Activated CD8-positive, alpha-beta memory T cell treated with anti-CD3 and anti-CD28 coated beads, Interleukin-2, amount 10 ng/mL, durations not matched to agents 7 days and 5 days (primary cell): ENCODE results near the gene XPNPEP1. TPM values are rescaled to one million over a fixed set of nuclear protein-coding genes. Genes with fewer than 3 reads are reported as not detected.

ENCODE experiments used
- ATAC-seq: fragments of 150-1000 bp; cut with Tn5 transposase; one replicate; pipeline ENCODE4 v1.10.0; 2021; ENCODE audit warnings: moderate library complexity
- CTCF ChIA-PET: fragments of 350-600 bp; sonication (Branson Sonifier 250); formaldehyde crosslinking; loops from one replicate; lab custom pipeline; 2021; ENCODE audit warnings: antibody characterized with exemption; lab: Charles Lee
- DNase-seq: peaks from one replicate; pipeline ENCODE4 v3.0.0-alpha.2; 2020
- H3K27ac Mint-ChIP-seq: one replicate; pipeline ENCODE4 v1.8.0; 2021; ENCODE audit warnings: mild to moderate bottlenecking, mixed read lengths
- H3K27me3 Mint-ChIP-seq: one replicate; pipeline ENCODE4 v1.8.0; 2021; ENCODE audit warnings: mixed read lengths
- H3K36me3 Mint-ChIP-seq: one replicate; pipeline ENCODE4 v1.8.0; 2021; ENCODE audit warnings: mild to moderate bottlenecking, mixed read lengths
- H3K4me1 Mint-ChIP-seq: one replicate; pipeline ENCODE4 v1.8.0; 2021; ENCODE audit warnings: mixed read lengths
- H3K4me3 Mint-ChIP-seq: one replicate; pipeline ENCODE4 v1.8.0; 2021; ENCODE audit warnings: mild to moderate bottlenecking, moderate library complexity, mixed read lengths
- H3K9me3 Mint-ChIP-seq: one replicate; pipeline ENCODE4 v1.8.0; 2022; ENCODE audit warnings: low read depth, mixed read lengths
- total RNA-seq, 2 experiments: library from RNA; stranded (reverse); gene quantifications; one replicate each; pipeline ENCODE4 v1.2.3, GENCODE V29; 2021

Gene XPNPEP1
- 10 to 100 TPM; 72.7 to 84.8 TPM for total RNA-seq

- Mint-ChIP-seq H3K36me3 (peaks cover 26% of the 10 kb centered on the region), H3K4me3 (peak within 1 kb of the TSS; percentile 88), H3K4me1 (peaks cover 55% of the 10 kb centered on the region), H3K27me3 (no peaks in the 10 kb centered on the region), H3K9me3 (no peaks in the 10 kb centered on the region), H3K27ac (peak within 1 kb of the TSS; percentile 86)
- ATAC-seq (peak; percentile 95), DNase-seq (peak; percentile 90)
- CTCF ChIA-PET, result interaction anchor here (1.0 to 2.5 kb wide), 2 partner anchors 11 to 12 kb away, joined by 3 to 11 read pairs; no protein-coding TSS in a partner anchor
Observed at GRCh38 chr10:109922976-109923921, at the start of gene XPNPEP1. Gene XPNPEP1, minus strand, starts transcription at chr10:109923511. Its CDS starts 78 bp downstream, at chr10:109923433.

- no peak for DNase-seq
- no peak for ATAC-seq
- CTCF ChIA-PET, result interaction anchor here (1.4 kb wide), 1 partner anchor 80 kb away, joined by 3 read pairs; no protein-coding TSS in a partner anchor
- Mint-ChIP-seq H3K4me1 (no peaks in the 10 kb centered on the region), H3K27ac (no peak overlapping the region), H3K9me3 (no peaks in the 10 kb centered on the region), H3K27me3 (peaks cover 19% of the 10 kb centered on the region), H3K36me3 (no peaks in the 10 kb centered on the region), H3K4me3 (no peak overlapping the region)
Observed at GRCh38 chr10:109972372-109973001, 49.2 kb upstream of the XPNPEP1 start.

GRCh38 chr10:109971634-109972033 is 48.3 kb upstream of the XPNPEP1 start:
- no peak for ATAC-seq
- peaks cover 19% of the 10 kb centered on the region for H3K27me3 Mint-ChIP-seq
- CTCF ChIA-PET, result interaction anchor here (0.6 to 1.4 kb wide), 2 partner anchors 79 to 143 kb away, joined by 3 to 5 read pairs; no protein-coding TSS in a partner anchor
- H3K36me3 Mint-ChIP-seq, result no peaks in the 10 kb centered on the region
- H3K4me1 Mint-ChIP-seq, result no peaks in the 10 kb centered on the region
- H3K9me3 Mint-ChIP-seq, result no peaks in the 10 kb centered on the region
- no peak for DNase-seq
- H3K27ac Mint-ChIP-seq, result no peak overlapping the region
- H3K4me3 Mint-ChIP-seq, result no peak overlapping the region

- Mint-ChIP-seq H3K36me3 (no peaks in the 10 kb centered on the region), H3K27me3 (peaks cover 21% of the 10 kb centered on the region), H3K4me3 (no peak overlapping the region), H3K27ac (no peak overlapping the region), H3K9me3 (no peaks in the 10 kb centered on the region), H3K4me1 (no peaks in the 10 kb centered on the region)
- DNase-seq (no peak), ATAC-seq (no peak)
- CTCF ChIA-PET, result interaction anchor here (1.4 to 2.5 kb wide), 2 partner anchors 9 to 86 kb away, joined by 4 to 9 read pairs; no protein-coding TSS in a partner anchor
Observed at GRCh38 chr10:109969760-109970346, 46.5 kb upstream of the XPNPEP1 start.

GRCh38 chr10:109968953-109969759 is 45.8 kb upstream of the XPNPEP1 start:
- CTCF ChIA-PET, result interaction anchor here (0.8 to 2.5 kb wide), 5 partner anchors 10 to 85 kb away, joined by 3 to 9 read pairs (median 4); no protein-coding TSS in a partner anchor
- peaks cover 21% of the 10 kb centered on the region for H3K27me3 Mint-ChIP-seq
- H3K9me3 Mint-ChIP-seq, result no peaks in the 10 kb centered on the region
- no peak overlapping the region for H3K27ac Mint-ChIP-seq
- DNase-seq, result no peak
- H3K4me1 Mint-ChIP-seq, result peaks cover 2% of the 10 kb centered on the region
- H3K4me3 Mint-ChIP-seq, result no peak overlapping the region
- H3K36me3 Mint-ChIP-seq, result no peaks in the 10 kb centered on the region
- ATAC-seq, result no peak

- H3K4me3 Mint-ChIP-seq, result no peak overlapping the region
Observed at GRCh38 chr10:109967739-109968088, 44.4 kb upstream of the XPNPEP1 start.

GRCh38 chr10:109966961-109967738 is 43.8 kb upstream of the XPNPEP1 start:
- ATAC-seq (no peak), DNase-seq (no peak)
- H3K4me1 Mint-ChIP-seq, result peaks cover 4% of the 10 kb centered on the region
- CTCF ChIA-PET, result interaction anchor here (1.3 to 1.4 kb wide), 2 partner anchors 15 to 83 kb away, joined by 4 read pairs; no protein-coding TSS in a partner anchor
- no peaks in the 10 kb centered on the region for H3K36me3 Mint-ChIP-seq
- no peak overlapping the region for H3K4me3 Mint-ChIP-seq
- H3K27ac Mint-ChIP-seq, result no peak overlapping the region
- no peaks in the 10 kb centered on the region for H3K9me3 Mint-ChIP-seq
- peaks cover 13% of the 10 kb centered on the region for H3K27me3 Mint-ChIP-seq

More at GRCh38 chr10:109967739-109968088, 44.4 kb upstream of the XPNPEP1 start:
- CTCF ChIA-PET, result interaction anchor here (1.3 to 1.4 kb wide), 2 partner anchors 14 to 83 kb away, joined by 4 read pairs; no protein-coding TSS in a partner anchor
- H3K27ac Mint-ChIP-seq, result no peak overlapping the region
- no peaks in the 10 kb centered on the region for H3K9me3 Mint-ChIP-seq
- peaks cover 17% of the 10 kb centered on the region for H3K27me3 Mint-ChIP-seq
- H3K4me1 Mint-ChIP-seq, result peaks cover 4% of the 10 kb centered on the region
- DNase-seq (no peak), ATAC-seq (no peak)
- no peaks in the 10 kb centered on the region for H3K36me3 Mint-ChIP-seq

- Mint-ChIP-seq H3K36me3 (no peaks in the 10 kb centered on the region), H3K27ac (no peak overlapping the region), H3K27me3 (peaks cover 2% of the 10 kb centered on the region), H3K9me3 (no peaks in the 10 kb centered on the region), H3K4me3 (no peak overlapping the region), H3K4me1 (peaks cover 4% of the 10 kb centered on the region)
- ATAC-seq, result no peak
- CTCF ChIA-PET, result interaction anchor here (0.8 to 1.9 kb wide), 4 partner anchors 9 to 80 kb away, joined by 3 to 9 read pairs (median 4); no protein-coding TSS in a partner anchor
- no peak for DNase-seq
Observed at GRCh38 chr10:109964318-109964717, 41.0 kb upstream of the XPNPEP1 start.

- peaks cover 2% of the 10 kb centered on the region for H3K27me3 Mint-ChIP-seq
- H3K27ac Mint-ChIP-seq, result no peak overlapping the region
- no peaks in the 10 kb centered on the region for H3K9me3 Mint-ChIP-seq
- ATAC-seq (no peak), DNase-seq (no peak)
- CTCF ChIA-PET, result interaction anchor here (1.6 kb wide), 1 partner anchor 13 kb away, joined by 4 read pairs; no protein-coding TSS in a partner anchor
- H3K36me3 Mint-ChIP-seq, result no peaks in the 10 kb centered on the region
- peaks cover 4% of the 10 kb centered on the region for H3K4me1 Mint-ChIP-seq
- no peak overlapping the region for H3K4me3 Mint-ChIP-seq
Observed at GRCh38 chr10:109963439-109963838, 40.1 kb upstream of the XPNPEP1 start.

- DNase-seq, result no peak
- H3K9me3 Mint-ChIP-seq, result no peaks in the 10 kb centered on the region
- H3K4me3 Mint-ChIP-seq, result no peak overlapping the region
- CTCF ChIA-PET, result no interaction called here
- H3K27me3 Mint-ChIP-seq, result peaks cover 2% of the 10 kb centered on the region
- H3K4me1 Mint-ChIP-seq, result peaks cover 4% of the 10 kb centered on the region
- no peaks in the 10 kb centered on the region for H3K36me3 Mint-ChIP-seq
- H3K27ac Mint-ChIP-seq, result no peak overlapping the region
- ATAC-seq, result no peak
Observed at GRCh38 chr10:109962247-109962646, 38.9 kb upstream of the XPNPEP1 start.

- peaks cover 2% of the 10 kb centered on the region for H3K27me3 Mint-ChIP-seq
- H3K9me3 Mint-ChIP-seq, result no peaks in the 10 kb centered on the region
- peaks cover 6% of the 10 kb centered on the region for H3K4me1 Mint-ChIP-seq
- H3K4me3 Mint-ChIP-seq, result no peak overlapping the region
- H3K27ac Mint-ChIP-seq, result no peak overlapping the region
- no peaks in the 10 kb centered on the region for H3K36me3 Mint-ChIP-seq
- CTCF ChIA-PET, result interaction anchor here (1.4 kb wide), 1 partner anchor 77 kb away, joined by 5 read pairs; no protein-coding TSS in a partner anchor
- no peak for DNase-seq
- no peak for ATAC-seq
Observed at GRCh38 chr10:109961174-109962001, 38.1 kb upstream of the XPNPEP1 start.
